Ecto neural progenitor cell (in vitro differentiated cells): ENCODE measurements around the gene PRSS38.

Experiments used
- DNase-seq: peaks from one replicate; pipeline ENCODE4 v3.0.0-alpha.2; 2018; ENCODE audit warnings: low spot score

Gene PRSS38

DNA sequence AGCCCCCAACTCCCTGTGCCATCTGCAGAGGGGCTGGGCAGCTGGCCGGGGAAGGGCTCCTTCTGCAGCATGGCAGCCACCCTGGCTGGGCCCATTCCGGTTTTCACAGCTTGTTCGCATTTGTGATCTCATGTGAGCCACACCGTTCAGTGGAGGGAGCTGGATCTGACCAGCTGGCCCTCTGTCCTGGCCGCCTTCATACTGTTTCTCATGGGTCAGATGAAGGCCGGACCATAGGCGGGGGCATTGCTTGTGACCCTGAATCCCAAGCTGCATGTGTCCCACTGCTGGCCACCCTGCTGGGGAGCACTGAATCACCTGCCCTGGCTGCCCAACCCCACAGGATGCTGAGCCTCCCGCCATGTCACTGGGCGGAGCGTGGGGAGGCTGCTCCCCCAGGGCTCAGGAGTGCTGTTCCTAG is 36.4 kb upstream of the PRSS38 start:
- DNase-seq = no peak

GRCh38 chr1:227779685-227780084 is 35.8 kb upstream of the PRSS38 start:
- DNase-seq = no peak

- peak; percentile 24 for DNase-seq
Observed at GRCh38 chr1:227780101-227781044, 35.1 kb upstream of the PRSS38 start.

- peak; percentile 29 for DNase-seq
Observed at GRCh38 chr1:227781314-227781930, 34.1 kb upstream of the PRSS38 start.

- DNase-seq = peak; percentile 25
Observed at GRCh38 chr1:227782226-227782625, 33.2 kb upstream of the PRSS38 start.

GRCh38 chr1:227785094-227785804 is 30.2 kb upstream of the PRSS38 start:
- no peak for DNase-seq

DNA sequence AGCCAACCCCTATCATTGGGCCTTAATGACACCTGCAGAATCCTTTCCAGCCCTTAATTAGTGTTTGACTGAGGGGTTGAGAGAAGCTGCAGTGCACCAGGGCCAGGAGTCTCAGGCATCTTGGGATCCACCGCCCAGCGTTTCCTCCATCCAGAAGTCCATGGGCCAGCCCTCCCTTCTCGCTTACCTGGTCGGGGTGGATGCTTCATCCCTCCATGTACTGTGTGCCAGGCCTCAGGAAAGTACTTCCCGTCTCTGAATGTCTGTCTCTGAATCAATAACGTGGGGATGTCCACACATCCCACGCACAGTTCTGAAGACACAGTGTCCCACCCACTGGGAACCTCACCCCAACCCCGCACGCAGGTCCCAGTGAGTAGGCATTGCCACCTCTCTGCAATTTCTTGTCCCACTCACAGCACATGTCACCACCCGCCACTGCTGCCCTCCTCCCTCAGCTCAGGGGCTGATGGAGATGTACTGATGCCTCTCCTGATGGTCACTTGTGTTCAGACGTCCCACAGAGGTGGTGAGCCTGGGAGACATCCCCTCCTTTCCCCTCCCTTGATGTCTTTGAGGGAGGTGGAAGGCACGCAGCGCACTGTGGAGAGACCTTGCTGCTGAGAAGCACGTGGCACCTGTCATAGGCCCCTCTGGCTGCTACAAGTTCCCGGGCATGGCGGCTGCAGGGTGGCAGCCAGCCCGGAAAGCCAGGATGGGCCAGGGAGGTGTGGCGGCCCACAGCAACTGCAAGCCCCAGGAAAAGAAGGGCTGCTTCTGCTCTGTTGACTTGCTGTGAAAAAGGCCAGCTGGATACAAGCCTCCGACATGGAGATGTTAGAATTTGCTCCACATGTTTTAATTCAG is 29.4 kb upstream of the PRSS38 start:
- DNase-seq = peak; percentile 42

- DNase-seq = peak; percentile 48
Observed at GRCh38 chr1:227786673-227787512, 28.6 kb upstream of the PRSS38 start.

DNA sequence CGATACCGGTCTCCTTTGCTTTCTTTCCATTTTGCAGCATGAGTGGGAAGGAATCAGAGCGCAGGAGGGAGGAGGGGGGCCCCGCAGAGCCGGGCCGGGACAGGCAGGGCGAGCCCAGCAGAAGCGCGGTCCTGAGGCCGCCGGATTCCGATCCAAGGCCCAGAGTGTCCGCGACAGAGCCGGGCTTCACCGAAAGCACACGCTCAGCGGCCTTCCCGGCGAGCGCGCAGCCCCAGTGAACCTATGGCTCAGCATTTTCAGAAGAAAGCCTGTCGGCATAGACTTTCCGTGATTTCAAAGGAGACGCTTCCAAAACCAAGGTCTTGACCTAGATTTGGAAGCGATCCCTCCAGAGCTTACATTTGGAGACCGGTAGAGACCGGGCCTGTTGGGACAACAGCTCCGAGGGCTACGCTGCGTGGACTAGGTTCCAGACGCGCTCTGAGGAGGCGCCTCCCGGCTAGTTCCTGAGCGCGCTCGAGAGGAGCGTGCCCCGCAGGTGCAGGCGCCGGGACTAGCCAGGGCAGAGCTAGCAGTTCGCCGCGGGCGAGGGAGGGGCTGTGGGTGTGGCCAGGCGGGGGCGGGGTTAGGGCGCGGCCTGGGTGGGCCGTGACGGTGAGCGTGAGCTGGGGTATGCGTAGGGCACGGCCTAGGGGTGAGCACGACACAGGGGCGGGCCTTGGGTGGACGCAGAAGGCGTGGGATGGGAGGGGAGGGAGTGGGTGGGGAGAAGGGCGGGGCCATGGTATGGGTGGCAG is 27.8 kb upstream of the PRSS38 start:
- DNase-seq = peak; percentile 98

DNA sequence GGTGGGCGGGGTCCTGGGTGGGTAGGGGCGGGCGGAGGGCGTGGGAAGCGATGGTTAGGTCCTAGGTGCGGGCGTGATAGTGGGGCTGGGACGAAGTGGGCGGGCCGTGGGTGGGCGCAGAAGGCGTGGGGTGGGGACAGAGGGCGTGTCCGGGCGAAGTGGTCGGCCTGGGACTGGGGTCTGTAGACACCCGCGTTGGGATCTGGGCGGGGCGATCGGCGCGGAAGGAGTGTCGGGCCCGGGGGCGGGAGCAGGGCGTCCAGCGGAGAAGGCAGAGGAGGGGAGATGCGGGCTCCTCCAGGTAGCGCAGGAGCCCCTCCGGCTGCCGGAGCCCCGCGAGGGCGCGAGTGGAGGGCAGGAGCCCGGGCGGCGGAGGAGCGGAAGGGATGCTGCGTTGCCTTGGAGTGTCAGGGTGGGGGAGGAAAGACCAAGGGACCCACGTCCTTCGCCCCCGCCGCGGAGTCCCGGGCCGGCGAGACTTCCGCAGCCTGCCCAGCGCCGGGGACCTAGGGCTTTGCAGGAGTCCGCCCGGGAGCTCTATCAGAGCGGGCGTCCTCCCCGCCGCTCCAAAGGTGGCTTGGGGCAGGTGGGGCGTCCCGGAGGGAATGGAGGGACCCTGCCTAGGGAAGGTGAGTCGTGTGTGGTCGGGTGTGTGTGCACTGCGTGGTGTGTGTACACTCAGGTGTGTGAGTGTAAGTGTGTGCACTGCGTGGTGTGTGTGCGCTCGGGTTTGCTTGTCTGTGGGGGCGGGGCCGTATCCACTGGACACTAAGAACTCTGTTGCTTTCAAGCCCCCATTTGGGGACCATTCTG is 27.0 kb upstream of the PRSS38 start:
- peak; percentile 90 for DNase-seq

- DNase-seq = no peak
Observed at GRCh38 chr1:227789084-227790033, 26.1 kb upstream of the PRSS38 start.

DNA sequence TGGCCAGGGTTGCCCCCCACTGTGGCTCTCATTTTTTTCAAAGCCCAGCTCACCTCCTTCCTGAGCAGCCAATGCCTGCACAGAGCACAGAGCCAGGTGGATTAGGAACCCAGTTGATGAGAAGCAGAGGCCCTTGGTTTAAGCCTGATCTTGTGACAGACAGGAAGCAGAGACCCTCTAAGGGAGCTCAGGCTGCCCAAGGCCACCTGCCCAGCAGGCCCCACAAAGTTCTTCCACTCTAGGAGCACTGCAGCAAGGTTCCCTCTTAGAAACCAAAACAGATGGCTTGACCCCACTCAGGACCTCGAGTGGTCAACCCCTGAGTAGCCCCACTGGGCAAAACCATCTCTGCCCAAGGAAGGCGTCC is 25.5 kb upstream of the PRSS38 start:
- DNase-seq = no peak

DNA sequence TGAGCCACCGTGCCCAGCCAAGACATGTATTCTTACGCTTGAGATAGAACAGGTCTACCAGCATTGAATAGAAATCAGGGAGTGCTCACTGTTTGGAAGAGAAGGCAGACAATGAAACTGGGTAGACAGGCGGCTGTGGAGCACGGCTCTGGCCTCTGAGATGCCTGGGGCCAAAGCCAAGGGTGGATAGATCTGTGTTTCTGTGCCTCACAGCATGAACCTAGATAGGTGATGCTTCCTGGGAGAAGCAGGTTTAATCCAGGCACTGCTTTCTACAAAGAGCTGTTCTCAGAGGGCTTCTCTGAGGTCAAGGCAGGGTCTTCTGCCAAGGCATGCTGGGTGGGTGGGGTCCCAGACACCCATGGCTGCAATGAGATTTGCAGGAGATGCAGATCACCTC is 24.6 kb upstream of the PRSS38 start:
- no peak for DNase-seq

DNA sequence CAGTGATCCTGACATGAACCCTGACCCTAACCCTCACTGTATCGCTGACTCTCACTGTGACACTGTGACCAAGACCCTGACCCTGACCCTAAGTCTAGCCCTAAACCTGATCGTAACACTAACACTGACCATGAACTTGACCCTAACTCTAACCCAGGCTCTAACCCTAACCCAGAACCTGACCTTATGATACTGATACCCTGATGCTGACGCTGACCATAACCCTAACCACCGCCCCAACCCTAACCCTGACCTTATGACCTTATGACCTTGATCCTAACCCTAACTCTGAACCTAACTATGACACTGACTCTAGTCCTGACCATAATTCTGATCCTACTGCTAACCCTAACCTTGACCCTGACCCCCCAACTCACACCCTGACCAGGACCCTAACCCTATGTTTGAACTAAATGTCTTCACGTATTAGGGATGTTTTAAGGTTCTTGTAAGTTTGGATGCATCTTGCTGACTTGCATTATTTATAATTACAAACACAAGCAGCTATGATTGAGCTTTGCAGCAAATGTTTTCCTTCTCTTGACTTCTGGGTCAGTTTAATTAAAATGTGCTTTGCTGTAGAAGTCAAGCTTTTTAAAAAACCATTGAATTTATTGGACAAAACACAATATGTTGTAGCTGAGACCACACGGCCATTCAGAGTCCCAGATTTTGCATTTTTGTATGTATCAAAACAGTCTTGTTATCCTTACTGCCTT is 23.9 kb upstream of the PRSS38 start:
- no peak for DNase-seq

DNA sequence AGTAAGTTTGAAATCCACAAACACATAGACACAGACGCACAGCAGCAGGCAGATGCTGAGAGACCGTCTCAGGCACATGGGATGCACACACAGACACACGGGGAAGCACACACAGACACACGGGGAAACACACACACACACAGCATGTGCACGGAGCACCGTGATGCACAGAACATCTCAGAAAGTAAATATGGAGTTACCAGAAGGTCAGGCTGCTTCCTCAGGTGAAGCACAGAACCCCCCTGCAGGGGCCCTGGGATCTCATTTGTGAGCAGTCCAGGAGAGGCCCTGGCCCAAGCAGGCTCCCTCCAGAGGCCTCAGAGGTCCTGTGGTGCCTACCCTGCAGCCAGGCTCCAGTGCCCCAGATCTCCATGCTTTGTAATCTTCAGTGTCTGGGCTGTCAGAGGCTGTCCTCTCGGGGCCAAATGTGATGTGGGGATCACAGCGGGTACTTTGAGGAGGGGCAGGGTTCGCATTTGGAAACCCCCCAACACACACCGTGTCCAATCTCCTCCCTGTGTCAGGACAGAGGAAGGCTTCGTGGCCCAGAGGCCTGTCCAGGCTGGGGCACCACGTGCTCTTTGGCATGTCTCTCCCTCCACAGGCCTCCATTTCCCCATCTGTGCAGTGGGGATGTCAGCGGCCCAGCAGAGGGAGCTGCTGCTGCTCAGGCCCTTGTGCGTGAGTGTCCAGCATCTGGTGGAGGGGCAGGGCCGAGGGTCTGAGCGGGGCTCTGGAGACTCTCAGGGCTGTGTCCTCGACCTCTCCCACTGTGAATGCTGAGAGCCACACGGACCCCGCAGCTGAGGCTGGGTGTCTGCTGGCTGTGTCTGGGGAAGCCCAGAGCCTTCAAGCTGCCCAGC is 23.0 kb upstream of the PRSS38 start:
- no peak for DNase-seq
